GM06990 (cell line): ENCODE results near the gene ANKRD11.
"Not testable (repeated sequence)": the region's sequence is repeated elsewhere in the genome, so short reads cannot be mapped to it uniquely, and the experiment has no call there.

ENCODE experiments used
- DNase-seq: peaks from one replicate; pipeline ENCODE4 v3.0.0-alpha.2; 2011; ENCODE audit not compliant: insufficient read length; ENCODE audit errors: extremely low read depth
- H3K27me3 ChIP-seq: replicated peaks from 2 replicates; pipeline ENCODE4 v1.6.0; 2011; ENCODE audit warnings: low read length; ENCODE audit not compliant: control insufficient read depth, insufficient read depth
- H3K36me3 ChIP-seq: 2 replicates; pipeline ENCODE4 v1.5.1; 2011; ENCODE audit warnings: low read length; ENCODE audit not compliant: control insufficient read depth, insufficient read depth
- H3K4me3 ChIP-seq: replicated peaks from 2 replicates; pipeline ENCODE4 v1.5.1; 2011; ENCODE audit warnings: low read depth, mild to moderate bottlenecking, control low read depth, low read length
- TF ChIP-seq, protein P1 (sequence below): IDR thresholded peaks from 2 replicates; pipeline ENCODE4 v1.5.1; 2011; ENCODE audit warnings: low read length, control low read depth, mild to moderate bottlenecking, inconsistent platforms; ENCODE audit not compliant: insufficient read depth, poor library complexity, severe bottlenecking

ANKRD11 gene

GRCh38 chr16:89384282-89384681 is 106.1 kb downstream of the ANKRD11 start:
- Histone ChIP-seq H3K36me3 (peaks cover 4% of the 10 kb centered on the region), H3K27me3 (no peaks in the 10 kb centered on the region), H3K4me3 (no peak overlapping the region)
- no peak for DNase-seq
- TF ChIP-seq, protein P1, sequence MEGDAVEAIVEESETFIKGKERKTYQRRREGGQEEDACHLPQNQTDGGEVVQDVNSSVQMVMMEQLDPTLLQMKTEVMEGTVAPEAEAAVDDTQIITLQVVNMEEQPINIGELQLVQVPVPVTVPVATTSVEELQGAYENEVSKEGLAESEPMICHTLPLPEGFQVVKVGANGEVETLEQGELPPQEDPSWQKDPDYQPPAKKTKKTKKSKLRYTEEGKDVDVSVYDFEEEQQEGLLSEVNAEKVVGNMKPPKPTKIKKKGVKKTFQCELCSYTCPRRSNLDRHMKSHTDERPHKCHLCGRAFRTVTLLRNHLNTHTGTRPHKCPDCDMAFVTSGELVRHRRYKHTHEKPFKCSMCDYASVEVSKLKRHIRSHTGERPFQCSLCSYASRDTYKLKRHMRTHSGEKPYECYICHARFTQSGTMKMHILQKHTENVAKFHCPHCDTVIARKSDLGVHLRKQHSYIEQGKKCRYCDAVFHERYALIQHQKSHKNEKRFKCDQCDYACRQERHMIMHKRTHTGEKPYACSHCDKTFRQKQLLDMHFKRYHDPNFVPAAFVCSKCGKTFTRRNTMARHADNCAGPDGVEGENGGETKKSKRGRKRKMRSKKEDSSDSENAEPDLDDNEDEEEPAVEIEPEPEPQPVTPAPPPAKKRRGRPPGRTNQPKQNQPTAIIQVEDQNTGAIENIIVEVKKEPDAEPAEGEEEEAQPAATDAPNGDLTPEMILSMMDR = no peak

GRCh38 chr16:89383095-89384003 is 107.0 kb downstream of the ANKRD11 start:
- no peak overlapping the region for H3K4me3 ChIP-seq

DNA sequence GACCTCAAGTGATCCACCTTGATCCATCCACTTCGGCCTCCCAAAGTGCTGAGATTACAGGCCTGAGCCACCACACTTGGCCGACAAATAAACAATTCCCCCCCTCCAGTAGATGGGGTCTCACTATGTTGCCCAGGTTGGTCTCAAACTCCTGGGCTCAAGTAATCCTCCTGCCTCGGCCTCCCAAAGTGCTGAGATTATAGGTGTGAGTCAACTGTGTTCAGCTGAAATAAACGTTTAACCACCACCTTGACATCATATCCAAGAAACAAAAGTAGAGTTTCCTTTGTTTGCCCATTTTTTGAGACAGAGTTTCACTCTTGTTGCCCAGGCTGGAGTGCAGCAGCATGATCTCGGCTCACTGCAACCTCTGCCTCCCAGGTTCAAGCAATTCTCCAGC is 107.8 kb downstream of the ANKRD11 start:
- not testable (repeated sequence) for H3K27me3 ChIP-seq, H3K4me3 ChIP-seq, DNase-seq, H3K36me3 ChIP-seq

More at GRCh38 chr16:89383095-89384003, 107.0 kb downstream of the ANKRD11 start:
- peaks cover 4% of the 10 kb centered on the region for H3K36me3 ChIP-seq
- H3K27me3 ChIP-seq = no peaks in the 10 kb centered on the region
- TF ChIP-seq, protein P1 = no peak
- DNase-seq = no peak

GRCh38 chr16:89381788-89382187 is 108.6 kb downstream of the ANKRD11 start:
- DNase-seq = no peak
- H3K27me3 ChIP-seq = no peaks in the 10 kb centered on the region
- TF ChIP-seq, protein P1 = no peak

GRCh38 chr16:89380681-89381080 is 109.7 kb downstream of the ANKRD11 start:
- TF ChIP-seq, protein P1 = no peak
- no peaks in the 10 kb centered on the region for H3K27me3 ChIP-seq
- no peak for DNase-seq
- H3K4me3 ChIP-seq = no peak overlapping the region
- no peaks in the 10 kb centered on the region; the same call in none of the 2 replicates for H3K36me3 ChIP-seq

More at GRCh38 chr16:89381788-89382187, 108.6 kb downstream of the ANKRD11 start:
- peaks cover 4% of the 10 kb centered on the region for H3K36me3 ChIP-seq
- H3K4me3 ChIP-seq = no peak overlapping the region

- TF ChIP-seq, protein P1 = no peak
- no peak for DNase-seq
- no peaks in the 10 kb centered on the region; the same call in 1 of the 2 replicates for H3K36me3 ChIP-seq
- H3K4me3 ChIP-seq = no peak overlapping the region
- no peaks in the 10 kb centered on the region for H3K27me3 ChIP-seq
These were observed 111.2 kb downstream of the ANKRD11 start for GRCh38 chr16:89378947-89379771.
